Natural killer cell (primary cell): ENCODE data around the gene RUNX1. TPM values are rescaled to one million over a fixed set of nuclear protein-coding genes. Genes with fewer than 3 reads are reported as not detected.

ENCODE experiments used
- ATAC-seq, 3 donors: fragments of 150-1000 bp in 2 of 3; fragments of 200-7000 bp in 1 of 3; cut with Tn5 transposase; 1 replicate in 1 of 3; 2 replicates in 2 of 3; pipeline ENCODE4 v1.10.0; 2021; ENCODE audit warnings: mild to moderate bottlenecking in 2 of 3, moderate library complexity in 2 of 3
- DNase-seq, 2 donors: peaks; one replicate each; pipeline versions ENCODE4 v3.0.0 to v3.0.0-alpha.2; 2013 to 2021; ENCODE audit warnings: mixed read lengths in 1 of 2
- H3K27ac ChIP-seq: one replicate; pipeline ENCODE4 v1.5.1; 2013; ENCODE audit warnings: mild to moderate bottlenecking, low read length
- H3K27me3 ChIP-seq: one replicate; pipeline ENCODE4 v1.6.1; 2013; ENCODE audit warnings: low read length; ENCODE audit not compliant: control insufficient read depth, insufficient read depth
- H3K36me3 ChIP-seq: one replicate; pipeline ENCODE4 v1.6.1; 2013; ENCODE audit warnings: low read length; ENCODE audit not compliant: control insufficient read depth, insufficient read depth
- H3K4me1 ChIP-seq: one replicate; pipeline ENCODE4 v1.6.1; 2013; ENCODE audit warnings: low read length; ENCODE audit not compliant: control insufficient read depth, insufficient read depth
- H3K4me3 ChIP-seq: one replicate; pipeline ENCODE4 v1.5.1; 2013; ENCODE audit warnings: low read length
- H3K9me3 ChIP-seq: one replicate; pipeline ENCODE4 v1.6.1; 2013; ENCODE audit warnings: low read length; ENCODE audit not compliant: control insufficient read depth, insufficient read depth
- H3K27ac Mint-ChIP-seq, 2 donors: one replicate each; pipeline ENCODE4 v1.8.0; 2022; ENCODE audit warnings: mild to moderate bottlenecking in 2 of 2, mixed read lengths in 2 of 2, moderate library complexity in 1 of 2
- H3K27me3 Mint-ChIP-seq, 2 donors: one replicate each; pipeline ENCODE4 v1.8.0; 2022; ENCODE audit warnings: low read depth in 2 of 2, mixed read lengths in 2 of 2
- H3K36me3 Mint-ChIP-seq: one replicate; pipeline ENCODE4 v1.8.0; 2022; ENCODE audit warnings: mixed read lengths
- H3K4me1 Mint-ChIP-seq, 2 donors: one replicate each; pipeline ENCODE4 v1.8.0; 2022; ENCODE audit warnings: mixed read lengths in 2 of 2
- H3K4me3 Mint-ChIP-seq: one replicate; pipeline ENCODE4 v1.8.0; 2022; ENCODE audit warnings: mild to moderate bottlenecking, moderate library complexity, mixed read lengths
- H3K9me3 Mint-ChIP-seq, 2 donors: one replicate each; pipeline ENCODE4 v1.8.0; 2022; ENCODE audit warnings: mixed read lengths in 2 of 2
- WGBS: methylation state at CpG from one replicate; pipeline ENCODE4 v1.1.7; 2013; ENCODE audit warnings: missing lambda C conversion rate; ENCODE audit not compliant: insufficient coverage; 5-methylcytosine and 5-hydroxymethylcytosine counted together
- intact Hi-C: fragments of 100-400 bp; cut with micrococcal nuclease; formaldehyde crosslinking; loops from one replicate; pipeline ENCODE4 v1.14.2; 2022
- total RNA-seq, 4 donors: library from RNA; stranded (reverse); fragments of 120-200 nt in 1 of 4; gene quantifications; one replicate each; pipeline versions ENCODE4 v1.2.3 to v1.2.4, GENCODE V29; 2013 to 2022
- TF ChIP-seq, protein P1 (sequence below): fragments of 200-600 bp; IDR thresholded peaks from one replicate; pipeline ENCODE4 v1.8.0; 2022; ENCODE audit warnings: antibody characterized with exemption

The RUNX1 gene
- total RNA-seq, 3 donors from 2014 or later (not counting 1 experiment from before 2014, with no cell fraction given): 62.1 to 171 (median 98.2) TPM

DNA sequence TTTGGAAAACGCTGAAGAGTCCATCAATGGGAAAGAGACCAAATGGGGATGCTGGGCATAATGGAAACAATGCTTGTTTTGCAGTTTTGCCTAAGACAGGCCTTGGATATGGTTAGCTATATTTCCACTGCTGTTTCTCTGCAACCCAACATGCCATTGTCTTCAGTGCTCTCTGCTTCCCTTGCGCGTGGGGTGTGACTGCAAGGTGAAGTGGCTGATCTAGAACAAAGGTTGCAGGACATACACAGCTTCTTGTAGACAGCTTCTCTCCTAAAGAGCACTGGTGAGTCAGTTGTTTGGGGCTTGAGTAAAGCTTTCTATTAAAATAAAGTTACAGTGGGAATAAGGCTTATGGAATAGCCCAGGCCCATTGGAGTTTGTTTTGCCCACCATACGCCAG, 33.0 kb downstream of the RUNX1 start:
- no peaks in the 10 kb centered on the region for H3K36me3 Mint-ChIP-seq
- no peaks in the 10 kb centered on the region for H3K27me3 Mint-ChIP-seq
- peaks cover 76 to 77% of the 10 kb centered on the region in 2 donors for H3K4me1 Mint-ChIP-seq
- Histone ChIP-seq H3K9me3 (no peaks in the 10 kb centered on the region), H3K4me3 (no peak overlapping the region), H3K27me3 (no peaks in the 10 kb centered on the region), H3K4me1 (peaks cover 36% of the 10 kb centered on the region), H3K36me3 (peaks cover 2% of the 10 kb centered on the region), H3K27ac (no peak overlapping the region)
- TF ChIP-seq, protein P1, sequence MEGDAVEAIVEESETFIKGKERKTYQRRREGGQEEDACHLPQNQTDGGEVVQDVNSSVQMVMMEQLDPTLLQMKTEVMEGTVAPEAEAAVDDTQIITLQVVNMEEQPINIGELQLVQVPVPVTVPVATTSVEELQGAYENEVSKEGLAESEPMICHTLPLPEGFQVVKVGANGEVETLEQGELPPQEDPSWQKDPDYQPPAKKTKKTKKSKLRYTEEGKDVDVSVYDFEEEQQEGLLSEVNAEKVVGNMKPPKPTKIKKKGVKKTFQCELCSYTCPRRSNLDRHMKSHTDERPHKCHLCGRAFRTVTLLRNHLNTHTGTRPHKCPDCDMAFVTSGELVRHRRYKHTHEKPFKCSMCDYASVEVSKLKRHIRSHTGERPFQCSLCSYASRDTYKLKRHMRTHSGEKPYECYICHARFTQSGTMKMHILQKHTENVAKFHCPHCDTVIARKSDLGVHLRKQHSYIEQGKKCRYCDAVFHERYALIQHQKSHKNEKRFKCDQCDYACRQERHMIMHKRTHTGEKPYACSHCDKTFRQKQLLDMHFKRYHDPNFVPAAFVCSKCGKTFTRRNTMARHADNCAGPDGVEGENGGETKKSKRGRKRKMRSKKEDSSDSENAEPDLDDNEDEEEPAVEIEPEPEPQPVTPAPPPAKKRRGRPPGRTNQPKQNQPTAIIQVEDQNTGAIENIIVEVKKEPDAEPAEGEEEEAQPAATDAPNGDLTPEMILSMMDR: no peak
- intact Hi-C loops: no loop called here
- ATAC-seq (no peak), DNase-seq (no peak)
- H3K9me3 Mint-ChIP-seq: no peaks in the 10 kb centered on the region
- peak overlapping the region; percentile 62 to 67 for H3K27ac Mint-ChIP-seq
- H3K4me3 Mint-ChIP-seq: no peak overlapping the region
- 100% methylated on average over 4 of the region's 4 CpGs for WGBS

DNA sequence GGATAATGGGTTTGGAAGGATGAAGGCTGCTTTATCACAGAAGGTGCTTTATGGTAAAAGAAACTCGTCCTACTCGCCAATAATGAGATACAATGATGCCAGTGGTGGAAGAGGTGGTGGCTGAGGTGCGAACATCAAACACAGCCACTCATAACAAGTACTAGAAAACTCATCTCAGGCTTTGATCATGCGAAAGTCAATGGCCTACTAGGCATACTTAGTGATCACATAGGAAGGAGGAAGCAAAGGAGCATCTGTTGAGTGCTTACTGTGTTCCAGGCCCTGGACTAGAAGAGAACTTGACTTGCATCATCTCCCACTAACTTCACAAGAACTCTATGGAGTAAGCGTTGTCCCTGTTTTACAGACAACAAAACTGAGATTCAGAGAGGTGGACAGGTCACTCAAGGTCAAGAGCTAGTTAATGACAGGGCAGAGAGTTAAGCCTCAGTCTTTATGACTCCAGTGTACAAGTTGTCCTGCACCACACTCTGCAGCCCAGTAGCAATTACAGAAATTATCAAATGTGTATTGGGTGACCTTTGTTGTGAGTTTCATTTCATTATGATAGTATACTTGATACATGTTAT, 33.6 kb downstream of the RUNX1 start:
- no peaks in the 10 kb centered on the region for H3K27me3 Mint-ChIP-seq
- no peak for DNase-seq
- Histone ChIP-seq H3K27ac (peak overlapping the region; percentile 37), H3K9me3 (no peaks in the 10 kb centered on the region), H3K4me3 (no peak overlapping the region), H3K36me3 (no peaks in the 10 kb centered on the region), H3K4me1 (peaks cover 32% of the 10 kb centered on the region), H3K27me3 (no peaks in the 10 kb centered on the region)
- TF ChIP-seq, protein P1: no peak
- H3K4me1 Mint-ChIP-seq: peaks cover 76 to 77% of the 10 kb centered on the region in 2 donors
- no peaks in the 10 kb centered on the region for H3K36me3 Mint-ChIP-seq
- intact Hi-C loops: no loop called here
- WGBS: 61% methylated on average over 2 of the region's 5 CpGs
- peak overlapping the region; percentile 62 to 67 for H3K27ac Mint-ChIP-seq
- H3K4me3 Mint-ChIP-seq: peak overlapping the region; percentile 35
- ATAC-seq: peak; percentile 82 to 98 (median 89)
- no peaks in the 10 kb centered on the region for H3K9me3 Mint-ChIP-seq

DNA sequence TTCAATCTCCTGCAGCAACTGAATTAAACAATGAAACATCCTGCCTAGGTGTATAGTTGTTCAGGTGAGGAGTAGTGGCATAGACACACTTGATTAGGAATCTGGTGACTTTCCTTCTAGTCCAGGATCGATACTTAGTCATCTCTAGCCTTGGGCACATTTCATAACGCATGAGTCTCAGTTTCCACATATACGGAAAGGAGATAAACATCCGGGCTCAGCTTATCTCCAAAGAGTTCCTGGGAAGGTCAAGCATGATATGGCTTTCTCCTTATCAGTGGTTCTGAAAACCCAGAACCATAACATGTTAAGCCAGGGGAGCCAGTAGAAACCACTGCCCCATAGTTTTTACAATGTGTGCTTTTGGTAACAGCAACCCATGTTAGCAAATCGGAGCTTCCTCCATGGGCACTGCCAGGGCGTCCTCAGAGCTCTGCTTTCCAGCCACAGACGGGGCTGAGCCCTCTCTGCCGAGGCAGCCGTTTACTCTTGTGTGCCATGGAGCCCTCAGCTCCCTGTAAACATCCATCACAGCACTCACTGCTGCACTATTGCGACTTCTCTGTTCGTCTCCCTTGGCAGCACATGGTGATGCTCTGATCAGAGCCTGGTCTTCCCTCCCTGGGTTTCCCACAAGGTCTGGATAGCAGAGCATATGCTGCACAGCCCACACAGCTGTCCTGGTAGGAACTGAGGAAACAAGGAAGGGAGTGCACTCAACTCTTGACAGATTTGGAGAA, 34.6 kb downstream of the RUNX1 start:
- no peak overlapping the region for H3K4me3 ChIP-seq
- H3K27me3 ChIP-seq: no peaks in the 10 kb centered on the region
- H3K9me3 ChIP-seq: no peaks in the 10 kb centered on the region
- Mint-ChIP-seq H3K27ac (peak overlapping the region; percentile 62 to 67), H3K9me3 (no peaks in the 10 kb centered on the region), H3K36me3 (no peaks in the 10 kb centered on the region), H3K4me1 (peaks cover 74 to 75% of the 10 kb centered on the region in 2 donors), H3K27me3 (no peaks in the 10 kb centered on the region), H3K4me3 (no peak overlapping the region)
- H3K27ac ChIP-seq: no peak overlapping the region
- intact Hi-C loops: no loop called here
- peaks cover 27% of the 10 kb centered on the region for H3K4me1 ChIP-seq
- H3K36me3 ChIP-seq: no peaks in the 10 kb centered on the region
- ATAC-seq (peak in 1 of 3 donors; percentile 31), DNase-seq (no peak)
- TF ChIP-seq, protein P1: no peak
- WGBS: 80% methylated on average over 11 of the region's 11 CpGs
